SK-N-MC (cell line): ENCODE data around the gene RBM6.
A peak's percentile ranks its signal among the peaks of the same experiment; 100 is the strongest.
"Not testable (repeated sequence)": the region's sequence is repeated elsewhere in the genome, so short reads cannot be mapped to it uniquely, and the experiment has no call there.

ENCODE experiments used
- DNase-seq: peaks from one replicate; pipeline ENCODE4 v3.0.0-alpha.2; 2011; ENCODE audit warnings: low read depth, low spot score
- H3K27ac ChIP-seq: fragments of 200-600 bp; sonication (generic); 2 replicates; pipeline ENCODE4 v1.5.1; 2016; ENCODE audit warnings: mixed run types
- H3K36me3 ChIP-seq: fragments of 200-600 bp; sonication (generic); 2 replicates; pipeline ENCODE4 v1.6.1; 2017; ENCODE audit warnings: antibody characterized with exemption, low read length, mixed read lengths; ENCODE audit not compliant: insufficient read depth
- H3K4me3 ChIP-seq: fragments of 200-600 bp; sonication (generic); 2 replicates; pipeline ENCODE4 v1.5.1; 2016
- H3K9ac ChIP-seq: fragments of 200-600 bp; sonication (generic); 2 replicates; pipeline ENCODE4 v1.8.0; 2017; ENCODE audit warnings: mixed run types, mixed read lengths; ENCODE audit not compliant: insufficient read length
- H3K9me3 ChIP-seq: fragments of 200-600 bp; sonication (generic); 2 replicates; pipeline ENCODE4 v1.6.1; 2017; ENCODE audit warnings: low read depth, mild to moderate bottlenecking, antibody characterized with exemption, low read length, moderate library complexity, mixed read lengths
- EZH2 ChIP-seq: fragments of 200-600 bp; sonication (generic); IDR thresholded peaks from one replicate; pipeline ENCODE4 v1.6.1; 2017; ENCODE audit warnings: antibody characterized with exemption
- FOXP2 ChIP-seq: optimal IDR thresholded peaks from 2 replicates; pipeline ENCODE3; 2011; ENCODE audit warnings: mild to moderate bottlenecking, moderate library complexity; ENCODE audit not compliant: insufficient read depth; ENCODE audit errors: extremely low read length, control extremely low read depth
- POLR2AphosphoS5 ChIP-seq: IDR thresholded peaks from 2 replicates; pipeline ENCODE4 v1.6.1; 2012; ENCODE audit warnings: mild to moderate bottlenecking, low read depth, low read length, borderline replicate concordance

RBM6 gene

GRCh38 chr3:50078622-50079021, 138.7 kb downstream of the RBM6 start:
- no peak overlapping the region for H3K9ac ChIP-seq
- TF ChIP-seq POLR2AphosphoS5 = no peak
- no peak for TF ChIP-seq FOXP2
- TF ChIP-seq EZH2 = no peak
- peaks cover 4% of the 10 kb centered on the region; the same call in 1 of the 2 replicates for H3K36me3 ChIP-seq
- no peaks in the 10 kb centered on the region for H3K9me3 ChIP-seq
- no peak overlapping the region for H3K27ac ChIP-seq
- DNase-seq = no peak
- H3K4me3 ChIP-seq = no peak overlapping the region

- not testable (repeated sequence) for H3K9ac ChIP-seq, H3K9me3 ChIP-seq, DNase-seq, H3K4me3 ChIP-seq, H3K36me3 ChIP-seq, H3K27ac ChIP-seq
These were observed 145.0 kb downstream of the RBM6 start for GRCh38 chr3:50084951-50085350.

- Histone ChIP-seq H3K36me3 (peaks cover 32% of the 10 kb centered on the region), H3K27ac (peak within 1 kb of the TSS; percentile 91), H3K9ac (peak within 1 kb of the TSS; percentile 99), H3K9me3 (no peaks in the 10 kb centered on the region), H3K4me3 (peak within 1 kb of the TSS; percentile 89)
- TF ChIP-seq FOXP2 (no peak), POLR2AphosphoS5 (peak; percentile 87)
- DNase-seq = peak; percentile 16
These were observed 149.0 kb downstream of the RBM6 start, which contains the start of gene RBM5 for GRCh38 chr3:50088725-50089608. TSS of gene RBM5 (plus strand) at chr3:50088919. CDS start at chr3:50090435, 1,516 bp downstream.

- H3K9me3 ChIP-seq = no peaks in the 10 kb centered on the region
- H3K4me3 ChIP-seq = peak overlapping the region; percentile 89
- H3K27ac ChIP-seq = no peak overlapping the region; the same call in 1 of the 2 replicates
- peak overlapping the region; percentile 99 for H3K9ac ChIP-seq
- peaks cover 36% of the 10 kb centered on the region for H3K36me3 ChIP-seq
- no peak for DNase-seq
- TF ChIP-seq FOXP2 = no peak
- no peak for TF ChIP-seq POLR2AphosphoS5
- no peak for TF ChIP-seq EZH2
These were observed 149.6 kb downstream of the RBM6 start for GRCh38 chr3:50089609-50089945.

GRCh38 chr3:50090984-50091383, 151.0 kb downstream of the RBM6 start:
- DNase-seq = no peak
- Histone ChIP-seq H3K9ac (peak overlapping the region; percentile 99), H3K4me3 (peak overlapping the region; percentile 89), H3K27ac (no peak overlapping the region), H3K9me3 (no peaks in the 10 kb centered on the region), H3K36me3 (peaks cover 50% of the 10 kb centered on the region)
- TF ChIP-seq FOXP2 (no peak), EZH2 (no peak), POLR2AphosphoS5 (no peak)

- DNase-seq = no peak
These were observed 155.5 kb downstream of the RBM6 start for GRCh38 chr3:50095352-50095998.

GRCh38 chr3:50100386-50100785, 160.4 kb downstream of the RBM6 start:
- Histone ChIP-seq H3K4me3 (no peak overlapping the region), H3K36me3 (peaks cover 89% of the 10 kb centered on the region), H3K27ac (no peak overlapping the region), H3K9me3 (no peaks in the 10 kb centered on the region), H3K9ac (no peak overlapping the region)
- no peak for DNase-seq
- TF ChIP-seq POLR2AphosphoS5 = no peak
- no peak for TF ChIP-seq FOXP2
- TF ChIP-seq EZH2 = no peak

More at GRCh38 chr3:50095352-50095998, 155.5 kb downstream of the RBM6 start:
- Histone ChIP-seq H3K36me3 (peaks cover 80% of the 10 kb centered on the region), H3K9ac (no peak overlapping the region), H3K27ac (no peak overlapping the region), H3K4me3 (no peak overlapping the region), H3K9me3 (no peaks in the 10 kb centered on the region)
- TF ChIP-seq POLR2AphosphoS5 = no peak
- TF ChIP-seq EZH2 = no peak
- TF ChIP-seq FOXP2 = no peak

- TF ChIP-seq FOXP2 (no peak), POLR2AphosphoS5 (no peak), EZH2 (no peak)
- H3K9ac ChIP-seq = no peak overlapping the region
- DNase-seq = no peak
These were observed 161.3 kb downstream of the RBM6 start for GRCh38 chr3:50100956-50101845.

More at GRCh38 chr3:50100956-50101845, 161.3 kb downstream of the RBM6 start:
- H3K36me3 ChIP-seq = peaks cover 85% of the 10 kb centered on the region
- H3K27ac ChIP-seq = no peak overlapping the region
- no peaks in the 10 kb centered on the region for H3K9me3 ChIP-seq
- no peak overlapping the region for H3K4me3 ChIP-seq
